Measurements from ENCODE around the gene EFCAB12.

GRCh38 chr3:129370248-129370964 is 58.0 kb downstream of the EFCAB12 start:
- TF ChIP-seq EP300 (IDR thresholded peaks at IDR 0.05) (no peak), CTCF (IDR thresholded peaks at IDR 0.05) (no peak), POLR2A (IDR thresholded peaks at IDR 0.05) (no peak)

All from gastroesophageal sphincter (tissue), 3 donors.